ENCODE data around the gene PSRC1. TPM values are rescaled to one million over a fixed set of nuclear protein-coding genes. Genes with fewer than 3 reads are reported as not detected.

Gene PSRC1
- total and polyA plus RNA-seq, 2 donors (not counting 3 experiments of a cell fraction or from before 2014, with no cell fraction given), result 25.0 to 29.3 TPM

DNA sequence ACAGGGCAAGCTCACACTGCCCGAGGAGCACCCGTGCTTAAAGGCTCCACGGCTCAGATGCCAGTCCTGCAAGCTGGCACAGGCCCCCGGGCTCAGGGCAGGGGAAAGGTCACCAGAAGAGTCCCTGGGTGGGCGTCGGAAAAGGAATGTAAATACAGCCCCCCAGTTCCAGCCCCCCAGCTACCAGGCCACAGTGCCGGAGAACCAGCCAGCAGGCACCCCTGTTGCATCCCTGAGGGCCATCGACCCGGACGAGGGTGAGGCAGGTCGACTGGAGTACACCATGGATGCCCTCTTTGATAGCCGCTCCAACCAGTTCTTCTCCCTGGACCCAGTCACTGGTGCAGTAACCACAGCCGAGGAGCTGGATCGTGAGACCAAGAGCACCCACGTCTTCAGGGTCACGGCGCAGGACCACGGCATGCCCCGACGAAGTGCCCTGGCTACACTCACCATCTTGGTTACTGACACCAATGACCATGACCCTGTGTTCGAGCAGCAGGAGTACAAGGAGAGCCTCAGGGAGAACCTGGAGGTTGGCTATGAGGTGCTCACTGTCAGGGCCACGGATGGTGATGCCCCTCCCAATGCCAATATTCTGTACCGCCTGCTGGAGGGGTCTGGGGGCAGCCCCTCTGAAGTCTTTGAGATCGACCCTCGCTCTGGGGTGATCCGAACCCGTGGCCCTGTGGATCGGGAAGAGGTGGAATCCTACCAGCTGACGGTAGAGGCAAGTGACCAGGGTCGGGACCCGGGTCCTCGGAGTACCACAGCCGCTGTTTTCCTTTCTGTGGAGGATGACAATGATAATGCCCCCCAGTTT, 32.3 kb downstream of the PSRC1 start:
- FAIRE-seq, result no peak
- TF ChIP-seq EZH2 (IDR thresholded peaks at IDR 0.05; ENCODE audit: borderline replicate concordance, low read depth, low read length, severe bottlenecking), result peak; percentile 16
- TF ChIP-seq GATA2 (IDR thresholded peaks at IDR 0.05; ENCODE audit: insufficient read depth, insufficient read length, low read depth, low read length), result no peak
- Histone ChIP-seq H3K9me3 (replicated peaks; ENCODE audit: control insufficient read depth, insufficient read depth, low read length) (no peaks in the 10 kb centered on the region), H3K36me3 (ENCODE audit: control insufficient read depth in 2 of 2, extremely low read depth in 1 of 2, insufficient read depth in 2 of 2, low read length in 2 of 2) (no peaks in the 10 kb centered on the region), H3K4me3 (replicated peaks in 1 of 3; ENCODE audit: insufficient read depth in 1 of 3, low read depth in 1 of 3, low read length in 3 of 3) (no peak overlapping the region), H2AFZ (ENCODE audit: low read depth, low read length) (no peak overlapping the region), H3K79me2 (ENCODE audit: control insufficient read depth, insufficient read depth, low read length) (no peaks in the 10 kb centered on the region), H3K4me2 (ENCODE audit: insufficient read depth, low read length) (no peak overlapping the region), H3K9ac (replicated peaks; ENCODE audit: extremely low read depth, insufficient read depth, low read length) (no peak overlapping the region), H4K20me1 (replicated peaks; ENCODE audit: control insufficient read depth, extremely low read depth, insufficient read depth, low read length) (no peaks in the 10 kb centered on the region), H3K4me1 (ENCODE audit: control insufficient read depth, extremely low read depth, insufficient read depth, low read length) (no peaks in the 10 kb centered on the region), H3K9me1 (replicated peaks; ENCODE audit: control insufficient read depth, extremely low read depth, insufficient read depth, low read length) (no peaks in the 10 kb centered on the region), H3K27me3 (ENCODE audit: control insufficient read depth in 2 of 2, insufficient read depth in 2 of 2, low read length in 2 of 2) (peaks cover 3 to 10% of the 10 kb centered on the region in 2 experiments), H3K27ac (ENCODE audit: insufficient read depth, low read depth, low read length) (no peak overlapping the region)
- ChIA-PET POLR2A (interaction anchor here (1.1 kb wide), 1 partner anchor 176 kb away, joined by 4 read pairs; no protein-coding TSS in a partner anchor), CTCF (interaction anchor here (0.9 to 2.7 kb wide), 8 partner anchors 11 to 237 kb away, joined by 3 to 22 read pairs (median 4); partner anchors contain the start of gene SORT1)
- BruUV-seq (replicated peaks), result no TSS peak
- intact Hi-C loops (cut with micrococcal nuclease), result no loop called here
- dilution Hi-C loops (cut with MboI; ENCODE audit: extremely low pct_ligation_motif_present, low sequenced_read_pairs), result no loop called here
- no peak for DNase-seq (ENCODE audit: low read depth, low spot score)

DNA sequence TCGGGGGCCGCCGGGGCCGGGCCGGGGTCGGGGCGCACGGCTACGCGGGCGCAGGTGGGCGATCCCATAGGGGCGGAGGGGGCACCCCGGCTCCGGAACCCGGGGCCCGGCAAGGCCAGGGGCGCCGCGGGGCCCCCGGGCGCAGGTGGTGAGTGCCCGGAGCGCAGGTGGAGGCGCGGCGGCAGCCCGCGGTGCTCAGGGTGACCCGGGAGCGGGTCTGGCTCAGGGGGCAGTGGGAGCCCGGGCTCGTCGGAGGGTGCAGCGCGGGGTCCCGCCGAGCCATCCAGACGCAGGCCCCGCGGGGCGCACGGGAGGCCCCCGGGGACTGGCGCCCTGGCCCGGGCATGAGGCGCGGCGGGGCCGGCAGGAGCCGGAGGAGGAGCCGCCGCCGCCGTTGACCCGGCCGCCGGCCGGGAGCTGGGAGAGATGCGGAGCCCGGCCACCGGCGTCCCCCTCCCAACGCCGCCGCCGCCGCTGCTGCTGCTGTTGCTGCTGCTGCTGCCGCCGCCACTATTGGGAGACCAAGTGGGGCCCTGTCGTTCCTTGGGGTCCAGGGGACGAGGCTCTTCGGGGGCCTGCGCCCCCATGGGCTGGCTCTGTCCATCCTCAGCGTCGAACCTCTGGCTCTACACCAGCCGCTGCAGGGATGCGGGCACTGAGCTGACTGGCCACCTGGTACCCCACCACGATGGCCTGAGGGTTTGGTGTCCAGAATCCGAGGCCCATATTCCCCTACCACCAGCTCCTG, 33.1 kb downstream of the PSRC1 start:
- Histone ChIP-seq H3K4me3 (replicated peaks in 1 of 3; ENCODE audit: insufficient read depth in 1 of 3, low read depth in 1 of 3, low read length in 3 of 3) (peak overlapping the region in 1 of 3 experiments; percentile 35), H3K27ac (ENCODE audit: insufficient read depth, low read depth, low read length) (no peak overlapping the region), H3K36me3 (ENCODE audit: control insufficient read depth in 2 of 2, extremely low read depth in 1 of 2, insufficient read depth in 2 of 2, low read length in 2 of 2) (no peaks in the 10 kb centered on the region), H3K79me2 (ENCODE audit: control insufficient read depth, insufficient read depth, low read length) (no peaks in the 10 kb centered on the region), H3K9me3 (replicated peaks; ENCODE audit: control insufficient read depth, insufficient read depth, low read length) (no peaks in the 10 kb centered on the region), H2AFZ (ENCODE audit: low read depth, low read length) (peak overlapping the region; percentile 66), H4K20me1 (replicated peaks; ENCODE audit: control insufficient read depth, extremely low read depth, insufficient read depth, low read length) (no peaks in the 10 kb centered on the region), H3K4me1 (ENCODE audit: control insufficient read depth, extremely low read depth, insufficient read depth, low read length) (no peaks in the 10 kb centered on the region), H3K9ac (replicated peaks; ENCODE audit: extremely low read depth, insufficient read depth, low read length) (no peak overlapping the region), H3K27me3 (ENCODE audit: control insufficient read depth in 2 of 2, insufficient read depth in 2 of 2, low read length in 2 of 2) (peaks cover 3 to 10% of the 10 kb centered on the region in 2 experiments), H3K9me1 (replicated peaks; ENCODE audit: control insufficient read depth, extremely low read depth, insufficient read depth, low read length) (no peaks in the 10 kb centered on the region), H3K4me2 (ENCODE audit: insufficient read depth, low read length) (peak overlapping the region; percentile 56)
- dilution Hi-C loops (cut with MboI; ENCODE audit: extremely low pct_ligation_motif_present, low sequenced_read_pairs), result no loop called here
- ChIA-PET POLR2A (interaction anchor here (1.1 kb wide), 1 partner anchor 177 kb away, joined by 4 read pairs; no protein-coding TSS in a partner anchor), CTCF (interaction anchor here (0.9 to 2.7 kb wide), 9 partner anchors 10 to 237 kb away, joined by 3 to 22 read pairs (median 4); partner anchors contain the start of gene SORT1)
- no TSS peak for BruUV-seq (replicated peaks)
- FAIRE-seq, result no peak
- intact Hi-C loops (cut with micrococcal nuclease), result loop anchor here (1.0 kb wide), 1 partner anchor 10 kb away; no protein-coding TSS in a partner anchor
- TF ChIP-seq GATA2 (IDR thresholded peaks at IDR 0.05; ENCODE audit: insufficient read depth, insufficient read length, low read depth, low read length), result no peak
- TF ChIP-seq, protein P1, sequence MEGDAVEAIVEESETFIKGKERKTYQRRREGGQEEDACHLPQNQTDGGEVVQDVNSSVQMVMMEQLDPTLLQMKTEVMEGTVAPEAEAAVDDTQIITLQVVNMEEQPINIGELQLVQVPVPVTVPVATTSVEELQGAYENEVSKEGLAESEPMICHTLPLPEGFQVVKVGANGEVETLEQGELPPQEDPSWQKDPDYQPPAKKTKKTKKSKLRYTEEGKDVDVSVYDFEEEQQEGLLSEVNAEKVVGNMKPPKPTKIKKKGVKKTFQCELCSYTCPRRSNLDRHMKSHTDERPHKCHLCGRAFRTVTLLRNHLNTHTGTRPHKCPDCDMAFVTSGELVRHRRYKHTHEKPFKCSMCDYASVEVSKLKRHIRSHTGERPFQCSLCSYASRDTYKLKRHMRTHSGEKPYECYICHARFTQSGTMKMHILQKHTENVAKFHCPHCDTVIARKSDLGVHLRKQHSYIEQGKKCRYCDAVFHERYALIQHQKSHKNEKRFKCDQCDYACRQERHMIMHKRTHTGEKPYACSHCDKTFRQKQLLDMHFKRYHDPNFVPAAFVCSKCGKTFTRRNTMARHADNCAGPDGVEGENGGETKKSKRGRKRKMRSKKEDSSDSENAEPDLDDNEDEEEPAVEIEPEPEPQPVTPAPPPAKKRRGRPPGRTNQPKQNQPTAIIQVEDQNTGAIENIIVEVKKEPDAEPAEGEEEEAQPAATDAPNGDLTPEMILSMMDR (IDR thresholded peaks at IDR 0.05; ENCODE audit: extremely low read depth in 1 of 2, insufficient read depth in 1 of 2, low read depth in 1 of 2, low read length in 2 of 2), result no peak
- peak; percentile 37 for TF ChIP-seq EZH2 (IDR thresholded peaks at IDR 0.05; ENCODE audit: borderline replicate concordance, low read depth, low read length, severe bottlenecking)
- no peak for TF ChIP-seq MYC (IDR thresholded peaks at IDR 0.05; ENCODE audit: low read depth, low read length)
- DNase-seq (ENCODE audit: low read depth, low spot score), result no peak

Measured in endothelial cell of umbilical vein (primary cell).